Lower leg skin (tissue), 4 donors: ENCODE data around the gene CD53. TPM values are rescaled to one million over a fixed set of nuclear protein-coding genes. Genes with fewer than 3 reads are reported as not detected.

Source experiments
- DNase-seq, 2 donors: peaks; one replicate each; pipeline ENCODE4 v3.0.0-alpha.2; 2019; ENCODE audit warnings: low spot score in 2 of 2
- H3K4me3 ChIP-seq: fragments of 200-600 bp; sonication (generic); 2 replicates; pipeline ENCODE4 v1.5.1; 2017; ENCODE audit warnings: mild to moderate bottlenecking, low read depth; ENCODE audit not compliant: poor library complexity, severe bottlenecking
- POLR2A ChIP-seq, 2 donors: fragments of 450-650 bp; IDR thresholded peaks; one replicate each; pipeline ENCODE4 v1.6.1; 2016 to 2017; ENCODE audit warnings: antibody characterized with exemption in 2 of 2, mild to moderate bottlenecking in 1 of 2, moderate library complexity in 1 of 2
- WGBS, 2 donors: methylation state at CpG; one replicate each; pipeline ENCODE4 v1.1.5; 2018; 5-methylcytosine and 5-hydroxymethylcytosine counted together
- intact Hi-C: fragments of 100-400 bp; cut with DNase I; formaldehyde crosslinking; loops from one replicate; pipeline ENCODE4 v1.15.0; 2023; ENCODE audit warnings: low total_unique reads
- total RNA-seq, 4 donors: library from RNA; depleted of rRNA; stranded (reverse); fragments of >200 nt; gene quantifications; one replicate each; pipeline ENCODE4 v1.1.0, GENCODE V29; 2016
- TF ChIP-seq, protein P1 (sequence below), 3 donors: fragments of 450-650 bp; IDR thresholded peaks; one replicate each; pipeline ENCODE4 v1.5.1; 2016; ENCODE audit warnings: antibody characterized with exemption in 3 of 3, mild to moderate bottlenecking in 3 of 3, moderate library complexity in 2 of 3

Gene CD53
- total RNA-seq, 4 donors from 2014 or later: 4.7 to 12.7 (median 8.8) TPM

DNA sequence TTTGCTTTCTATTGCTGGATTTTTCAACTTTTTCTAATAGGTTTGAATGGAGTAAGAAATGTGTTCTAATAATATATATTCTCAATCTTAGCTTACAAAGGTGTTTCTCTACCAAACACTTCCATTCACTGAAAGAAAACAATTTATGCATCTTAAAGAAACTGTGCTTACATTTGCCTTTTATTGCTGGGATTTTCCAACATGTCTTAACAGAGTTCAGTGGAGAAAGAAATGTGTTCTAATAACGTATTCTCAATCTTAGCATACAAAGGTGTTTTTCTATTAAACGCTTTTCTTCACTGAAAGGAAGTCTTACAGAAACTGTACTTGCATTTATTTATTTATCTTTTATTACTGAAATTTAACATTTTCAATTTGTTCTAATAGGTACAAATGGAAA lies 5.6 kb downstream of the CD53 start:
- intact Hi-C loops: no loop called here
- DNase-seq: no peak
- no peak overlapping the region for H3K4me3 ChIP-seq
- TF ChIP-seq, protein P1, sequence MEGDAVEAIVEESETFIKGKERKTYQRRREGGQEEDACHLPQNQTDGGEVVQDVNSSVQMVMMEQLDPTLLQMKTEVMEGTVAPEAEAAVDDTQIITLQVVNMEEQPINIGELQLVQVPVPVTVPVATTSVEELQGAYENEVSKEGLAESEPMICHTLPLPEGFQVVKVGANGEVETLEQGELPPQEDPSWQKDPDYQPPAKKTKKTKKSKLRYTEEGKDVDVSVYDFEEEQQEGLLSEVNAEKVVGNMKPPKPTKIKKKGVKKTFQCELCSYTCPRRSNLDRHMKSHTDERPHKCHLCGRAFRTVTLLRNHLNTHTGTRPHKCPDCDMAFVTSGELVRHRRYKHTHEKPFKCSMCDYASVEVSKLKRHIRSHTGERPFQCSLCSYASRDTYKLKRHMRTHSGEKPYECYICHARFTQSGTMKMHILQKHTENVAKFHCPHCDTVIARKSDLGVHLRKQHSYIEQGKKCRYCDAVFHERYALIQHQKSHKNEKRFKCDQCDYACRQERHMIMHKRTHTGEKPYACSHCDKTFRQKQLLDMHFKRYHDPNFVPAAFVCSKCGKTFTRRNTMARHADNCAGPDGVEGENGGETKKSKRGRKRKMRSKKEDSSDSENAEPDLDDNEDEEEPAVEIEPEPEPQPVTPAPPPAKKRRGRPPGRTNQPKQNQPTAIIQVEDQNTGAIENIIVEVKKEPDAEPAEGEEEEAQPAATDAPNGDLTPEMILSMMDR (IDR thresholded peaks at IDR 0.05): no peak
- no peak for TF ChIP-seq POLR2A (IDR thresholded peaks at IDR 0.05)
- 56 to 57% methylated on average over 2 of the region's 2 CpGs for WGBS, 2 donors

DNA sequence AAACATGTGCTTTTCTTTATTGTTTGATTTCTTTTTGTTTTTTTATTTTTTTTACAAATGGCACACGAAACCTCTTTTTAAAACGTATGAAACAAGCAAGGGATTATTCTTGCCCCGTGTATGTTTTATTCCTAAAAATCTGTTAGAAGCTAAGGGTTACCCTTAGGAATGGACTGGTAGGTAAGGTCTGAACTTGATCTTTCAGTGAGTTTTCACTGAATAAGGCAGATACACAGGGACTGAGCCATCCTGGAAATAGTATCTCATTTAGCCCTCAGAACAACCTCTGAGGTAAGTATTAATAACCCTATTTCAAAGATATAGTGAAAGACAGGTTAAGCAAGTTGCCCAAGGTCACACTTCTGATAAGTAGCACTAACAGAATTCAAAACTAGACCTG lies 6.0 kb downstream of the CD53 start:
- TF ChIP-seq POLR2A (IDR thresholded peaks at IDR 0.05): no peak
- TF ChIP-seq, protein P1 (IDR thresholded peaks at IDR 0.05): no peak
- no peak for DNase-seq
- intact Hi-C loops: no loop called here
- 77 to 80% methylated on average over 3 of the region's 3 CpGs for WGBS, 2 donors
- no peak overlapping the region for H3K4me3 ChIP-seq

- H3K4me3 ChIP-seq: no peak overlapping the region
- TF ChIP-seq, protein P1 (IDR thresholded peaks at IDR 0.05): no peak
- TF ChIP-seq POLR2A (IDR thresholded peaks at IDR 0.05): no peak
- no peak for DNase-seq
- WGBS, 2 donors: 37 to 56% methylated on average over 7 of the region's 7 CpGs
- intact Hi-C loops: no loop called here
Measured at GRCh38 chr1:110879758-110880606, 7.0 kb downstream of the CD53 start.

- no peak for DNase-seq
- TF ChIP-seq, protein P1 (IDR thresholded peaks at IDR 0.05): no peak
- no peak for TF ChIP-seq POLR2A (IDR thresholded peaks at IDR 0.05)
- no peak overlapping the region for H3K4me3 ChIP-seq
- WGBS, 2 donors: 37 to 58% methylated on average over 2 of the region's 2 CpGs
- intact Hi-C loops: no loop called here
Measured at GRCh38 chr1:110880708-110881374, 7.9 kb downstream of the CD53 start.

DNA sequence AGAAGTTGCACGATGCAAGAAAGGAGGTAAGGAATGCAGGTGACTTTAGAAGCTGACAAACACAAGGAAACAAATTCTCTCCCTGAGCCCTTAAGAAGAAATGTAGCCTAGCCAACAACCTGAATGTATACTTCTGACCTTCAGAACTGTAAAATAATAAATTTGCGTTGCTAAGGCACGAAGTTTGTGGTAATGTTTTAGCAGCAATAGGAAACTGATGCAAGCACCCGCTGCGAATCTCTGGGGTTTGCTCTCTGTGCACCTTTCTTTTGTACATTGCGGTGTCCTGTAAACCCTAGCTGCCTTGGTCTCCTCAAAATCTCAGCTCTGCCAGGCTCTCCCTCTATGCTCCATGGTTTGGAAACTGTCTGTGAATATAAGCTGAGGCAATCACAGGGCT lies 15.1 kb downstream of the CD53 start:
- TF ChIP-seq, protein P1 (IDR thresholded peaks at IDR 0.05): no peak
- TF ChIP-seq POLR2A (IDR thresholded peaks at IDR 0.05): no peak
- no peak for DNase-seq
- 78 to 87% methylated on average over 6 of the region's 6 CpGs for WGBS, 2 donors
- no peak overlapping the region for H3K4me3 ChIP-seq
- intact Hi-C loops: no loop called here
